GM18870 (cell line): Measurements from ENCODE around the gene SCN3B.

ENCODE experiments used
- ATAC-seq: cut with Tn5 transposase; IDR thresholded peaks from one replicate; pipeline ENCODE4 v1.9.1; 2021; ENCODE audit warnings: moderate library complexity; ENCODE audit not compliant: unreplicated experiment

Gene SCN3B

GRCh38 chr11:123601136-123601535, 53.3 kb downstream of the SCN3B start:
- no peak for ATAC-seq

GRCh38 chr11:123597859-123598258, 56.6 kb downstream of the SCN3B start:
- ATAC-seq, result no peak

- no peak for ATAC-seq
Measured at GRCh38 chr11:123594921-123595320, 59.5 kb downstream of the SCN3B start.

- ATAC-seq, result no peak
Measured at GRCh38 chr11:123594188-123594901, 60.1 kb downstream of the SCN3B start.

- no peak for ATAC-seq
Measured at GRCh38 chr11:123593570-123593969, 60.9 kb downstream of the SCN3B start.

- ATAC-seq, result no peak
Measured at GRCh38 chr11:123590296-123590912, 64.0 kb downstream of the SCN3B start.

GRCh38 chr11:123588864-123589262, 65.6 kb downstream of the SCN3B start:
- no peak for ATAC-seq

- no peak for ATAC-seq
Measured at GRCh38 chr11:123588117-123588863, 66.1 kb downstream of the SCN3B start.

GRCh38 chr11:123587559-123587958, 66.9 kb downstream of the SCN3B start:
- no peak for ATAC-seq

- ATAC-seq, result no peak
Measured at GRCh38 chr11:123587044-123587443, 67.4 kb downstream of the SCN3B start.

- ATAC-seq, result no peak
Measured at GRCh38 chr11:123586568-123586967, 67.9 kb downstream of the SCN3B start.

- no peak for ATAC-seq
Measured at GRCh38 chr11:123585706-123586105, 68.7 kb downstream of the SCN3B start.

GRCh38 chr11:123585206-123585605, 69.2 kb downstream of the SCN3B start:
- no peak for ATAC-seq

- no peak for ATAC-seq
Measured at GRCh38 chr11:123584737-123585136, 69.7 kb downstream of the SCN3B start.

- no peak for ATAC-seq
Measured at GRCh38 chr11:123584186-123584585, 70.2 kb downstream of the SCN3B start.

GRCh38 chr11:123582992-123583504, 71.4 kb downstream of the SCN3B start:
- no peak for ATAC-seq

GRCh38 chr11:123581651-123582399, 72.6 kb downstream of the SCN3B start:
- no peak for ATAC-seq

GRCh38 chr11:123580557-123581275, 73.7 kb downstream of the SCN3B start:
- ATAC-seq, result peak; percentile 80

GRCh38 chr11:123580137-123580536, 74.3 kb downstream of the SCN3B start:
- ATAC-seq, result no peak

- ATAC-seq, result no peak
Measured at GRCh38 chr11:123579482-123579812, 75.0 kb downstream of the SCN3B start.
